Stimulated activated memory B cell treated with anti-CD40 and anti-IgM and Interleukin-4, amounts not matched to agents 10 μg/mL and 1 μg/mL and 100 μg/mL, for 72 hours (primary cell): ENCODE data around the gene GATAD2B.
"Not testable (repeated sequence)": the region's sequence is repeated elsewhere in the genome, so short reads cannot be mapped to it uniquely, and the experiment has no call there.

Experiments
- ATAC-seq: fragments of 150-1000 bp; cut with Tn5 transposase; 2 replicates; pipeline ENCODE4 v1.10.0; 2021
- H3K27ac Mint-ChIP-seq: one replicate; pipeline ENCODE4 v1.8.0; 2022; ENCODE audit warnings: mild to moderate bottlenecking, mixed read lengths
- H3K27me3 Mint-ChIP-seq: one replicate; pipeline ENCODE4 v1.8.0; 2022; ENCODE audit warnings: mixed read lengths
- H3K36me3 Mint-ChIP-seq: one replicate; pipeline ENCODE4 v1.8.0; 2022; ENCODE audit warnings: mixed read lengths
- H3K4me1 Mint-ChIP-seq: one replicate; pipeline ENCODE4 v1.8.0; 2022; ENCODE audit warnings: mixed read lengths
- H3K4me3 Mint-ChIP-seq: one replicate; pipeline ENCODE4 v1.8.0; 2022; ENCODE audit warnings: mild to moderate bottlenecking, moderate library complexity, mixed read lengths
- H3K9me3 Mint-ChIP-seq: one replicate; pipeline ENCODE4 v1.8.0; 2022; ENCODE audit warnings: mixed read lengths

GATAD2B gene

GRCh38 chr1:153857505-153857904 is 65.3 kb downstream of the GATAD2B start:
- Mint-ChIP-seq H3K27me3 (no peaks in the 10 kb centered on the region), H3K27ac (no peak overlapping the region), H3K36me3 (peaks cover 27% of the 10 kb centered on the region)

GRCh38 chr1:153856763-153857162 is 66.0 kb downstream of the GATAD2B start:
- Mint-ChIP-seq H3K4me1 (peaks cover 56% of the 10 kb centered on the region), H3K4me3 (no peak overlapping the region), H3K27ac (no peak overlapping the region), H3K27me3 (no peaks in the 10 kb centered on the region), H3K36me3 (peaks cover 35% of the 10 kb centered on the region), H3K9me3 (peaks cover 3% of the 10 kb centered on the region)
- no peak for ATAC-seq

More at GRCh38 chr1:153857505-153857904, 65.3 kb downstream of the GATAD2B start:
- no peak for ATAC-seq
- Mint-ChIP-seq H3K4me3 (no peak overlapping the region), H3K9me3 (peaks cover 3% of the 10 kb centered on the region), H3K4me1 (peaks cover 50% of the 10 kb centered on the region)

GRCh38 chr1:153852170-153852569 is 70.6 kb downstream of the GATAD2B start:
- ATAC-seq: no peak
- H3K9me3 Mint-ChIP-seq: peaks cover 3% of the 10 kb centered on the region
- H3K27ac Mint-ChIP-seq: peak overlapping the region; percentile 31
- peaks cover 43% of the 10 kb centered on the region for H3K36me3 Mint-ChIP-seq
- H3K4me3 Mint-ChIP-seq: no peak overlapping the region
- no peaks in the 10 kb centered on the region for H3K27me3 Mint-ChIP-seq
- H3K4me1 Mint-ChIP-seq: peaks cover 74% of the 10 kb centered on the region

- Mint-ChIP-seq H3K27ac (peak overlapping the region; percentile 88), H3K4me3 (peak overlapping the region; percentile 22), H3K9me3 (peaks cover 3% of the 10 kb centered on the region), H3K36me3 (peaks cover 48% of the 10 kb centered on the region), H3K4me1 (peaks cover 61% of the 10 kb centered on the region), H3K27me3 (no peaks in the 10 kb centered on the region)
- peak; percentile 94 for ATAC-seq
These were observed 73.1 kb downstream of the GATAD2B start for GRCh38 chr1:153849487-153850185.

GRCh38 chr1:153848805-153849204 is 74.0 kb downstream of the GATAD2B start:
- peak overlapping the region; percentile 88 for H3K27ac Mint-ChIP-seq
- H3K36me3 Mint-ChIP-seq: peaks cover 47% of the 10 kb centered on the region
- H3K9me3 Mint-ChIP-seq: peaks cover 2% of the 10 kb centered on the region
- no peaks in the 10 kb centered on the region for H3K27me3 Mint-ChIP-seq
- no peak overlapping the region for H3K4me3 Mint-ChIP-seq
- ATAC-seq: no peak
- peaks cover 56% of the 10 kb centered on the region for H3K4me1 Mint-ChIP-seq

GRCh38 chr1:153845158-153845557 is 77.6 kb downstream of the GATAD2B start:
- no peak overlapping the region for H3K4me3 Mint-ChIP-seq
- peaks cover 64% of the 10 kb centered on the region for H3K4me1 Mint-ChIP-seq
- no peaks in the 10 kb centered on the region for H3K9me3 Mint-ChIP-seq
- H3K27ac Mint-ChIP-seq: no peak overlapping the region
- no peaks in the 10 kb centered on the region for H3K27me3 Mint-ChIP-seq
- peaks cover 22% of the 10 kb centered on the region for H3K36me3 Mint-ChIP-seq
- ATAC-seq: no peak

- not testable (repeated sequence) for H3K27ac Mint-ChIP-seq, H3K9me3 Mint-ChIP-seq, H3K27me3 Mint-ChIP-seq, H3K4me3 Mint-ChIP-seq, ATAC-seq
- Mint-ChIP-seq H3K36me3 (peaks cover 22% of the 10 kb centered on the region), H3K4me1 (peaks cover 58% of the 10 kb centered on the region)
These were observed 78.4 kb downstream of the GATAD2B start for GRCh38 chr1:153844349-153844748.

GRCh38 chr1:153842006-153842471 is 80.7 kb downstream of the GATAD2B start:
- Mint-ChIP-seq H3K4me1 (peaks cover 52% of the 10 kb centered on the region), H3K36me3 (peaks cover 20% of the 10 kb centered on the region), H3K9me3 (no peaks in the 10 kb centered on the region), H3K27ac (peak overlapping the region; percentile 11), H3K4me3 (no peak overlapping the region), H3K27me3 (no peaks in the 10 kb centered on the region)
- peak; percentile 78 for ATAC-seq

GRCh38 chr1:153841463-153841994 is 81.2 kb downstream of the GATAD2B start:
- Mint-ChIP-seq H3K9me3 (no peaks in the 10 kb centered on the region), H3K4me1 (peaks cover 54% of the 10 kb centered on the region), H3K4me3 (no peak overlapping the region), H3K27me3 (no peaks in the 10 kb centered on the region), H3K27ac (peak overlapping the region; percentile 58), H3K36me3 (peaks cover 21% of the 10 kb centered on the region)
- no peak for ATAC-seq

GRCh38 chr1:153840774-153841173 is 82.0 kb downstream of the GATAD2B start:
- H3K36me3 Mint-ChIP-seq: peaks cover 16% of the 10 kb centered on the region

GRCh38 chr1:153833968-153834367 is 88.8 kb downstream of the GATAD2B start:
- H3K9me3 Mint-ChIP-seq, H3K4me3 Mint-ChIP-seq, H3K27me3 Mint-ChIP-seq, ATAC-seq, H3K27ac Mint-ChIP-seq: not testable (repeated sequence)
- Mint-ChIP-seq H3K4me1 (peaks cover 26% of the 10 kb centered on the region), H3K36me3 (peaks cover 11% of the 10 kb centered on the region)

More at GRCh38 chr1:153840774-153841173, 82.0 kb downstream of the GATAD2B start:
- not testable (repeated sequence) for H3K27me3 Mint-ChIP-seq, ATAC-seq, H3K9me3 Mint-ChIP-seq
- Mint-ChIP-seq H3K27ac (peak overlapping the region; percentile 58), H3K4me1 (peaks cover 48% of the 10 kb centered on the region), H3K4me3 (peak overlapping the region; percentile 7)

- Mint-ChIP-seq H3K9me3 (no peaks in the 10 kb centered on the region), H3K4me1 (peaks cover 20% of the 10 kb centered on the region), H3K27me3 (no peaks in the 10 kb centered on the region), H3K27ac (peak overlapping the region; percentile 27), H3K36me3 (peaks cover 10% of the 10 kb centered on the region), H3K4me3 (no peak overlapping the region)
- no peak for ATAC-seq
These were observed 89.6 kb downstream of the GATAD2B start for GRCh38 chr1:153833171-153833570.

- H3K27me3 Mint-ChIP-seq: no peaks in the 10 kb centered on the region
- no peak for ATAC-seq
- no peak overlapping the region for H3K4me3 Mint-ChIP-seq
- H3K9me3 Mint-ChIP-seq: no peaks in the 10 kb centered on the region
- no peak overlapping the region for H3K27ac Mint-ChIP-seq
- peaks cover 18% of the 10 kb centered on the region for H3K4me1 Mint-ChIP-seq
- H3K36me3 Mint-ChIP-seq: peaks cover 16% of the 10 kb centered on the region
These were observed 90.5 kb downstream of the GATAD2B start for GRCh38 chr1:153832293-153832692.

GRCh38 chr1:153831026-153831425 is 91.7 kb downstream of the GATAD2B start:
- H3K4me1 Mint-ChIP-seq: peaks cover 14% of the 10 kb centered on the region
- no peak overlapping the region for H3K4me3 Mint-ChIP-seq
- H3K27me3 Mint-ChIP-seq: no peaks in the 10 kb centered on the region
- peak overlapping the region; percentile 60 for H3K27ac Mint-ChIP-seq
- ATAC-seq: no peak
- no peaks in the 10 kb centered on the region for H3K9me3 Mint-ChIP-seq
- H3K36me3 Mint-ChIP-seq: peaks cover 14% of the 10 kb centered on the region

GRCh38 chr1:153827168-153827964 is 95.4 kb downstream of the GATAD2B start:
- Mint-ChIP-seq H3K27me3 (no peaks in the 10 kb centered on the region), H3K4me3 (no peak overlapping the region), H3K36me3 (peaks cover 14% of the 10 kb centered on the region), H3K27ac (no peak overlapping the region), H3K4me1 (no peaks in the 10 kb centered on the region), H3K9me3 (no peaks in the 10 kb centered on the region)
- ATAC-seq: no peak
